ENCODE data around the gene EYA2.

GRCh38 chr20:47235853-47236638, 341.4 kb downstream of the EYA2 start:
- TF ChIP-seq, protein P1, sequence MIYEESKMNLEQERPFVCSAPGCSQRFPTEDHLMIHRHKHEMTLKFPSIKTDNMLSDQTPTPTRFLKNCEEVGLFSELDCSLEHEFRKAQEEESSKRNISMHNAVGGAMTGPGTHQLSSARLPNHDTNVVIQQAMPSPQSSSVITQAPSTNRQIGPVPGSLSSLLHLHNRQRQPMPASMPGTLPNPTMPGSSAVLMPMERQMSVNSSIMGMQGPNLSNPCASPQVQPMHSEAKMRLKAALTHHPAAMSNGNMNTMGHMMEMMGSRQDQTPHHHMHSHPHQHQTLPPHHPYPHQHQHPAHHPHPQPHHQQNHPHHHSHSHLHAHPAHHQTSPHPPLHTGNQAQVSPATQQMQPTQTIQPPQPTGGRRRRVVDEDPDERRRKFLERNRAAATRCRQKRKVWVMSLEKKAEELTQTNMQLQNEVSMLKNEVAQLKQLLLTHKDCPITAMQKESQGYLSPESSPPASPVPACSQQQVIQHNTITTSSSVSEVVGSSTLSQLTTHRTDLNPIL (CRISPR knock-in tag; IDR thresholded peaks at IDR 0.05; ENCODE audit: low read depth) = no peak
- TF ChIP-seq GLIS3 (CRISPR knock-in tag; IDR thresholded peaks at IDR 0.05) (no peak), ZFP3 (CRISPR knock-in tag; IDR thresholded peaks at IDR 0.05) (no peak), OSR1 (CRISPR knock-in tag; IDR thresholded peaks at IDR 0.05) (no peak), RARB (CRISPR knock-in tag; IDR thresholded peaks at IDR 0.05) (no peak)

Measured in SK-N-SH treated with all-trans-retinoic acid at 6 μM for 48 hours (cell line).